WTC11 (cell line): ENCODE data around the gene PPA2. TPM values are rescaled to one million over a fixed set of nuclear protein-coding genes. Genes with fewer than 3 reads are reported as not detected.

Experiments used
- ATAC-seq: fragments of 200-7000 bp; cut with Tn5 transposase; 2 replicates; pipeline ENCODE4 v1.10.0; 2021; ENCODE audit warnings: mild to moderate bottlenecking, moderate library complexity
- CTCF ChIA-PET: fragments of 300-600 bp; sonication (Branson Sonifier 250); formaldehyde crosslinking; loops from one replicate; lab custom pipeline; 2021; ENCODE audit warnings: antibody characterized with exemption; lab: Charles Lee
- POLR2A ChIA-PET: fragments of 350-600 bp; sonication (Branson Sonifier 250); formaldehyde crosslinking; loops from one replicate; lab custom pipeline; 2021; ENCODE audit warnings: antibody characterized with exemption; lab: Charles Lee
- DNase-seq: peaks from one replicate; pipeline ENCODE4 v3.0.0; 2021; ENCODE audit warnings: low spot score
- H3K27ac Mint-ChIP-seq: 2 replicates; pipeline ENCODE4 v1.8.0; 2021; ENCODE audit warnings: mixed read lengths
- H3K27me3 Mint-ChIP-seq: 2 replicates; pipeline ENCODE4 v1.8.0; 2021; ENCODE audit warnings: low read depth, mild to moderate bottlenecking, moderate library complexity, mixed read lengths
- H3K36me3 Mint-ChIP-seq: 2 replicates; pipeline ENCODE4 v1.8.0; 2021; ENCODE audit warnings: mixed read lengths
- H3K4me1 Mint-ChIP-seq: 2 replicates; pipeline ENCODE4 v1.8.0; 2022; ENCODE audit warnings: mixed read lengths
- H3K4me3 Mint-ChIP-seq: 2 replicates; pipeline ENCODE4 v1.8.0; 2021; ENCODE audit warnings: mild to moderate bottlenecking, moderate library complexity, mixed read lengths
- H3K9me3 Mint-ChIP-seq: 2 replicates; pipeline ENCODE4 v1.8.0; 2021; ENCODE audit warnings: mixed read lengths
- AR ChIP-seq: fragments of 250-450 bp; sonication (Bioruptor Pico); IDR thresholded peaks from 2 replicates; pipeline ENCODE4 v1.9.0; 2021; ENCODE audit warnings: mild to moderate bottlenecking
- ATF3 ChIP-seq: sonication (generic); formaldehyde crosslinking; conservative IDR thresholded peaks from 2 replicates; pipeline ENCODE4 v1.8.1; 2022; ENCODE audit warnings: mild to moderate bottlenecking, missing genetic modification reagents
- CREB1 ChIP-seq: sonication (generic); formaldehyde crosslinking; IDR thresholded peaks from 2 replicates; pipeline ENCODE4 v1.8.0; 2023; ENCODE audit warnings: mild to moderate bottlenecking, missing genetic modification reagents
- E2F1 ChIP-seq: sonication (generic); formaldehyde crosslinking; IDR thresholded peaks from 2 replicates; pipeline ENCODE4 v1.8.0; 2022; ENCODE audit warnings: mild to moderate bottlenecking, missing genetic modification reagents
- ELF4 ChIP-seq: sonication (generic); formaldehyde crosslinking; IDR thresholded peaks from 2 replicates; pipeline ENCODE4 v1.8.1; 2022; ENCODE audit warnings: low read depth, mild to moderate bottlenecking, moderate library complexity, missing genetic modification reagents
- EMX1 ChIP-seq: fragments of 250-450 bp; sonication (Bioruptor Pico); IDR thresholded peaks from 2 replicates; pipeline ENCODE4 v1.8.0; 2021; ENCODE audit warnings: mild to moderate bottlenecking
- FOXJ3 ChIP-seq: sonication (generic); formaldehyde crosslinking; IDR thresholded peaks from 2 replicates; pipeline ENCODE4 v1.9.0; 2021; ENCODE audit warnings: missing genetic modification reagents, mild to moderate bottlenecking, borderline replicate concordance
- FOXP1 ChIP-seq: sonication (generic); formaldehyde crosslinking; IDR thresholded peaks from 2 replicates; pipeline ENCODE4 v1.8.0; 2022; ENCODE audit warnings: missing genetic modification reagents, mild to moderate bottlenecking, moderate library complexity, borderline replicate concordance
- GABPB1 ChIP-seq: sonication (generic); formaldehyde crosslinking; IDR thresholded peaks from 2 replicates; pipeline ENCODE4 v1.8.1; 2023; ENCODE audit warnings: mild to moderate bottlenecking, missing genetic modification reagents
- HMGA2 ChIP-seq: fragments of 250-450 bp; sonication (Bioruptor Pico); IDR thresholded peaks from 2 replicates; pipeline ENCODE4 v1.4.0; 2021; ENCODE audit warnings: mild to moderate bottlenecking, moderate library complexity
- HMGXB4 ChIP-seq: sonication (generic); formaldehyde crosslinking; IDR thresholded peaks from 2 replicates; pipeline ENCODE4 v1.8.1; 2023; ENCODE audit warnings: mild to moderate bottlenecking, moderate library complexity, missing genetic modification reagents
- MXD4 ChIP-seq: fragments of 250-450 bp; sonication (Bioruptor Pico); IDR thresholded peaks from 2 replicates; pipeline ENCODE4 v1.8.0; 2021; ENCODE audit warnings: mild to moderate bottlenecking, moderate library complexity, borderline replicate concordance
- MYBL2 ChIP-seq: sonication (generic); formaldehyde crosslinking; IDR thresholded peaks from 2 replicates; pipeline ENCODE4 v1.8.1; 2023; ENCODE audit warnings: mild to moderate bottlenecking, moderate library complexity, missing genetic modification reagents
- PRRX2 ChIP-seq: fragments of 250-450 bp; sonication (Bioruptor Pico); IDR thresholded peaks from 2 replicates; pipeline ENCODE4 v1.8.0; 2021; ENCODE audit warnings: mild to moderate bottlenecking
- RELA ChIP-seq: sonication (generic); formaldehyde crosslinking; IDR thresholded peaks from 2 replicates; pipeline ENCODE4 v1.8.1; 2022; ENCODE audit warnings: missing genetic modification reagents, mild to moderate bottlenecking, borderline replicate concordance
- SMAD3 ChIP-seq: sonication (generic); formaldehyde crosslinking; IDR thresholded peaks from 2 replicates; pipeline ENCODE4 v1.8.0; 2022; ENCODE audit warnings: missing genetic modification reagents, mild to moderate bottlenecking, borderline replicate concordance
- SMAD4 ChIP-seq: sonication (generic); formaldehyde crosslinking; IDR thresholded peaks from 2 replicates; pipeline ENCODE4 v1.8.0; 2022; ENCODE audit warnings: mild to moderate bottlenecking, missing genetic modification reagents
- SP1 ChIP-seq: sonication (generic); formaldehyde crosslinking; conservative IDR thresholded peaks from 2 replicates; pipeline ENCODE4 v1.8.1; 2022; ENCODE audit warnings: missing genetic modification reagents
- TEAD1 ChIP-seq: sonication (generic); formaldehyde crosslinking; IDR thresholded peaks from 2 replicates; pipeline ENCODE4 v1.8.0; 2022; ENCODE audit warnings: mild to moderate bottlenecking, missing genetic modification reagents
- TP53 ChIP-seq: sonication (generic); formaldehyde crosslinking; IDR thresholded peaks from 2 replicates; pipeline ENCODE4 v1.8.1; 2023; ENCODE audit warnings: mild to moderate bottlenecking, missing genetic modification reagents
- USF2 ChIP-seq: sonication (generic); formaldehyde crosslinking; IDR thresholded peaks from 2 replicates; pipeline ENCODE4 v1.8.1; 2023; ENCODE audit warnings: mild to moderate bottlenecking, missing genetic modification reagents, moderate library complexity
- ZBTB43 ChIP-seq: sonication (generic); formaldehyde crosslinking; IDR thresholded peaks from 2 replicates; pipeline ENCODE4 v1.8.1; 2023; ENCODE audit warnings: mild to moderate bottlenecking, missing genetic modification reagents
- ZNF396 ChIP-seq: fragments of 250-450 bp; sonication (Bioruptor Pico); IDR thresholded peaks from 2 replicates; pipeline ENCODE4 v1.8.0; 2021; ENCODE audit warnings: mild to moderate bottlenecking, moderate library complexity, borderline replicate concordance
- total RNA-seq: library from RNA; stranded (reverse); gene quantifications from 3 replicates; pipeline ENCODE4 v1.2.3, GENCODE V29; 2021

The PPA2 gene
- total RNA-seq, 1 experiment from 2014 or later: 50.8 TPM

GRCh38 chr4:105503484-105503883 is 29.6 kb upstream of the PPA2 start (continued):
- no peak for TF ChIP-seq ZBTB43 (CRISPR knock-in tag)
- no peak for TF ChIP-seq GABPB1 (CRISPR knock-in tag)
- no peak for TF ChIP-seq PRRX2 (CRISPR knock-in tag)
- no peak for TF ChIP-seq AR (CRISPR knock-in tag)
- TF ChIP-seq USF2 (CRISPR knock-in tag): no peak
- TF ChIP-seq, all 79 proteins: peak for 0

- peaks cover 21% of the 10 kb centered on the region for H3K9me3 Mint-ChIP-seq
- peak; percentile 74 for ATAC-seq
- H3K27me3 Mint-ChIP-seq: no peaks in the 10 kb centered on the region; the same call in none of the 2 replicates
- TF ChIP-seq TEAD1 (CRISPR knock-in tag) (no peak), ZNF396 (CRISPR knock-in tag) (no peak), TP53 (CRISPR knock-in tag) (no peak), ELF4 (CRISPR knock-in tag) (no peak), SP1 (CRISPR knock-in tag) (no peak), FOXP1 (no peak), CREB1 (no peak), HMGA2 (no peak), FOXJ3 (CRISPR knock-in tag) (no peak), MYBL2 (CRISPR knock-in tag) (no peak), RELA (CRISPR knock-in tag) (no peak), ATF3 (CRISPR knock-in tag) (no peak), SMAD3 (CRISPR knock-in tag) (no peak), EMX1 (CRISPR knock-in tag) (no peak), MXD4 (no peak), HMGXB4 (CRISPR knock-in tag) (no peak), SMAD4 (CRISPR knock-in tag) (no peak), E2F1 (CRISPR knock-in tag) (no peak), USF2 (CRISPR knock-in tag) (no peak)
- TF ChIP-seq, all 79 proteins: peak for 0
- peak; percentile 14 for DNase-seq
- Mint-ChIP-seq H3K4me1 (no peaks in the 10 kb centered on the region), H3K4me3 (no peak overlapping the region), H3K27ac (no peak overlapping the region), H3K36me3 (no peaks in the 10 kb centered on the region)
- CTCF ChIA-PET: interaction anchor here (0.7 to 2.3 kb wide), 3 partner anchors 23 to 169 kb away, joined by 3 to 10 read pairs (median 3); partner anchors contain the start of gene PPA2
- POLR2A ChIA-PET: interaction anchor here (0.7 kb wide), 1 partner anchor 788 kb away, joined by 5 read pairs; no protein-coding TSS in a partner anchor
Observed at GRCh38 chr4:105496899-105497298, 23.0 kb upstream of the PPA2 start.
